SH-SY5Y (cell line): ENCODE data around the gene SLC43A1.

Source experiments
- GATA2 ChIP-seq: IDR thresholded peaks from 2 replicates; pipeline ENCODE4 v1.6.1; 2011; ENCODE audit warnings: mild to moderate bottlenecking, low read depth, low read length
- GATA3 ChIP-seq: IDR thresholded peaks from 2 replicates; pipeline ENCODE4 v1.6.1; 2011; ENCODE audit warnings: low read depth, mild to moderate bottlenecking, low read length, moderate library complexity

DNA sequence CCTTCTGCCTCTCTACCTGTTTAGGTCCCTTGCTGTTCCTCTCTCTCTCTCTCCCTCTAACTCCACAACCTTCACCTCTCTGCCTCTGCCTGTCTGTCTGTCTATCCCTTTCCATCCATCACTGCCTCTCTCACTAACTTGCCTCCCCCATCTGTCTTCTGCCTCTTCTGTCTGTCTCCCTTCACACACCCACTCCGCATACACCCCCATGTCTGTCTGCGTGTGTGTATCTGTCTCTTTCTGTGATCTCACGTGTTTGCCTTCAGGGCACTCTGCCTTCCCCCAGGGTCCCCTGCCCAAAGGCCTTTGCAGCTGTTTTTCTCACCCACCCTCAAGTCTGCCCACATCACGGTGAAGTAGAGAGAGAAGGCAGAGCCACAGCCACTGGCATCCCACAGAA lies 47.2 kb downstream of the SLC43A1 start:
- TF ChIP-seq GATA2 (no peak), GATA3 (no peak)
